Measurements from ENCODE around the gene RIPOR1.

Gene RIPOR1

DNA sequence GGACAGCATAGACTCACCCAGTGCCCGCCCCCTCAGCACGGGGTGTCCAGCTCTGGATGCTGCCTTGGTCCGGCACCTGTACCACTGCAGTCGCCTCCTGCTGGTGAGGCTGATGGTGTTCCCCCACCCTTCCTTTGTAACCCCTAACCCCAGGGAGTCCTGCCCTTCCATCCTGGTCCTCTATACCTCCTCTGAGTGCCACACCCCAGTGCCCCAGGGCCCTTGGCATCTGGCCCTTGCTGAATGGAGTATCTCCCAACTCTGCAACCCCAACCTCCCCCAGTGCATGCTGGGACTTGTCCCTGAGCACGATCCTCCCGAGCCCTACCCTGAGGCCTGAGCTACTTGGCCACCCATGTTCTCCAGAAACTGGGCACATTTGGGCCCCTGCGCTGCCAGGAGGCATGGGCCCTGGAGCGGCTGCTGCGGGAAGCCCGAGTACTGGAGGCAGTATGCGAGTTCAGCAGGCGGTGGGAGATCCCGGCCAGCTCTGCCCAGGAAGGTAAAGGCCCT lies 15.8 kb downstream of the RIPOR1 start:
- H3K9me3 ChIP-seq (ENCODE audit: severe bottlenecking) = no peaks in the 10 kb centered on the region
- no peaks in the 10 kb centered on the region for H3K27me3 ChIP-seq (ENCODE audit: insufficient read depth, low read depth, severe bottlenecking)
- TF ChIP-seq, protein P1, sequence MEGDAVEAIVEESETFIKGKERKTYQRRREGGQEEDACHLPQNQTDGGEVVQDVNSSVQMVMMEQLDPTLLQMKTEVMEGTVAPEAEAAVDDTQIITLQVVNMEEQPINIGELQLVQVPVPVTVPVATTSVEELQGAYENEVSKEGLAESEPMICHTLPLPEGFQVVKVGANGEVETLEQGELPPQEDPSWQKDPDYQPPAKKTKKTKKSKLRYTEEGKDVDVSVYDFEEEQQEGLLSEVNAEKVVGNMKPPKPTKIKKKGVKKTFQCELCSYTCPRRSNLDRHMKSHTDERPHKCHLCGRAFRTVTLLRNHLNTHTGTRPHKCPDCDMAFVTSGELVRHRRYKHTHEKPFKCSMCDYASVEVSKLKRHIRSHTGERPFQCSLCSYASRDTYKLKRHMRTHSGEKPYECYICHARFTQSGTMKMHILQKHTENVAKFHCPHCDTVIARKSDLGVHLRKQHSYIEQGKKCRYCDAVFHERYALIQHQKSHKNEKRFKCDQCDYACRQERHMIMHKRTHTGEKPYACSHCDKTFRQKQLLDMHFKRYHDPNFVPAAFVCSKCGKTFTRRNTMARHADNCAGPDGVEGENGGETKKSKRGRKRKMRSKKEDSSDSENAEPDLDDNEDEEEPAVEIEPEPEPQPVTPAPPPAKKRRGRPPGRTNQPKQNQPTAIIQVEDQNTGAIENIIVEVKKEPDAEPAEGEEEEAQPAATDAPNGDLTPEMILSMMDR (IDR thresholded peaks at IDR 0.05; ENCODE audit: low read depth, low read length) = peak; percentile 39
- no peak for DNase-seq
- H3K27ac ChIP-seq = no peak overlapping the region; the same call in 1 of the 2 replicates
- H3K4me3 ChIP-seq (ENCODE audit: low read depth, low read length) = no peak overlapping the region
- peaks cover 89% of the 10 kb centered on the region for H3K36me3 ChIP-seq

DNA sequence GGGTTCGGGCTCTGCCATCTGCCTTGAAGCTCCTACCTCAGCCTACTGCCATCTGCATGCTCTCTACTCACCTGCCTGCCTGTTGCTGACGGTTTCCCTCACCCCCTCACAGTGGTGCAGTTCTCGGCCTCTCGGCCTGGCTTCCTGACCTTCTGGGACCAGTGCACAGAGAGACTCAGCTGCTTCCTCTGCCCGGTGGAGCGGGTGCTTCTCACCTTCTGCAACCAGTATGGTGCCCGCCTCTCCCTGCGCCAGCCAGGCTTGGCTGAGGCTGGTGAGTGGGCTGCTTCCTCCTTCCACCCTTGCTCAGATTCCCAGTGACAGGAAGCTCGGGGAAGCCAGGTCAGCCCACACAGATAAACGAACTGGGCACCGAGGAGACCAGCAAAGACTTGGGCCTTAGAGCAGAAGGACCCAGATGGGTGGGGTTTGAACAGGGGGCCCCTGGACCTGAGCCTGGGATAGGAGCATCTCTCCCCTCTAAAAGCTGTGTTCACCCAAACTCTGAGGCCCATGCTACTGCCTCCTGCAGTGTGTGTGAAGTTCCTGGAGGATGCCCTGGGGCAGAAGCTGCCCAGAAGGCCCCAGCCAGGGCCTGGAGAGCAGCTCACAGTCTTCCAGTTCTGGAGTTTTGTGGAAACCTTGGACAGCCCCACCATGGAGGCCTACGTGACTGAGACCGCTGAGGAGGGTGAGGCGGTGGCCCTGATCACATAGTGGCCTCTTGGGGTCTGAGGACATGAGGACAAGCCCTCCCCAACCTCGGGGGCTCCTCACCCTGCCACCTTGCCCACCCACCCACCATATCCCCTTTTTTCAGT lies 16.4 kb downstream of the RIPOR1 start:
- Histone ChIP-seq H3K4me3 (ENCODE audit: low read depth, low read length) (no peak overlapping the region), H3K9me3 (ENCODE audit: severe bottlenecking) (no peaks in the 10 kb centered on the region), H3K27ac (no peak overlapping the region; the same call in 1 of the 2 replicates), H3K36me3 (peaks cover 82% of the 10 kb centered on the region), H3K27me3 (ENCODE audit: insufficient read depth, low read depth, severe bottlenecking) (no peaks in the 10 kb centered on the region)
- TF ChIP-seq, protein P1 (IDR thresholded peaks at IDR 0.05; ENCODE audit: low read depth, low read length) = no peak
- no peak for DNase-seq

DNA sequence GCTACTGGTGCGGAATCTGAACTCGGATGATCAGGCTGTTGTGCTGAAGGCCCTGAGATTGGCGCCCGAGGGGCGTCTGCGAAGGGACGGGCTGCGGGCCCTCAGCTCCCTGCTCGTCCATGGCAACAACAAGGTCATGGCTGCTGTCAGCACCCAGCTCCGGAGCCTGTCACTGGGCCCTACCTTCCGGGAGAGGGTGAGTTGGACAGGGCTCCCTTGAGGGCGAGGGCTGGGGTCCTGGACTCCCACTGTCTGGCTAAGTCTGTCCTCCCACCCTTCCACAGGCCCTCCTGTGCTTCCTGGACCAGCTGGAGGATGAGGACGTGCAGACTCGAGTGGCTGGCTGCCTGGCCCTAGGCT lies 17.0 kb downstream of the RIPOR1 start:
- no peak for DNase-seq
- Histone ChIP-seq H3K36me3 (peaks cover 76% of the 10 kb centered on the region), H3K4me3 (ENCODE audit: low read depth, low read length) (no peak overlapping the region), H3K27me3 (ENCODE audit: insufficient read depth, low read depth, severe bottlenecking) (no peaks in the 10 kb centered on the region), H3K9me3 (ENCODE audit: severe bottlenecking) (no peaks in the 10 kb centered on the region), H3K27ac (no peak overlapping the region)
- TF ChIP-seq, protein P1 (IDR thresholded peaks at IDR 0.05; ENCODE audit: low read depth, low read length) = no peak

DNA sequence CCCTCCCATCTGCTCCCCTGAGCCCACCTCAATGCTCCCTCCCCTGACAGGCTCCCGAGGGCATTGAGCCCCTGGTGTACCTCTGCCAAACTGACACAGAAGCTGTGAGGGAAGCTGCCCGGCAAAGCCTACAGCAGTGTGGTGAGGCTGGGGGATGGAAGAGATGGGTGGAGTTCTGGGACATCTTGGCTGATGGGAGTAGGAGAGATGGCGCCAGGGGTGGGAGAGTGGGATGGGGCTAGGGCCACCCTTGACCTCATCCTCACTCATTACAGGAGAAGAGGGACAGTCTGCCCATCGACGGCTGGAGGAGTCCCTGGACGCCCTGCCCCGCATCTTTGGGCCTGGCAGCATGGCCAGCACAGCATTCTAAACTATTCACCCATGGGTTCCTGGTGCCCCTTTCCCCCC lies 17.5 kb downstream of the RIPOR1 start:
- Histone ChIP-seq H3K36me3 (peaks cover 72% of the 10 kb centered on the region), H3K27me3 (ENCODE audit: insufficient read depth, low read depth, severe bottlenecking) (no peaks in the 10 kb centered on the region), H3K9me3 (ENCODE audit: severe bottlenecking) (no peaks in the 10 kb centered on the region), H3K4me3 (ENCODE audit: low read depth, low read length) (no peak overlapping the region), H3K27ac (no peak overlapping the region)
- TF ChIP-seq, protein P1 (IDR thresholded peaks at IDR 0.05; ENCODE audit: low read depth, low read length) = no peak
- no peak for DNase-seq

DNA sequence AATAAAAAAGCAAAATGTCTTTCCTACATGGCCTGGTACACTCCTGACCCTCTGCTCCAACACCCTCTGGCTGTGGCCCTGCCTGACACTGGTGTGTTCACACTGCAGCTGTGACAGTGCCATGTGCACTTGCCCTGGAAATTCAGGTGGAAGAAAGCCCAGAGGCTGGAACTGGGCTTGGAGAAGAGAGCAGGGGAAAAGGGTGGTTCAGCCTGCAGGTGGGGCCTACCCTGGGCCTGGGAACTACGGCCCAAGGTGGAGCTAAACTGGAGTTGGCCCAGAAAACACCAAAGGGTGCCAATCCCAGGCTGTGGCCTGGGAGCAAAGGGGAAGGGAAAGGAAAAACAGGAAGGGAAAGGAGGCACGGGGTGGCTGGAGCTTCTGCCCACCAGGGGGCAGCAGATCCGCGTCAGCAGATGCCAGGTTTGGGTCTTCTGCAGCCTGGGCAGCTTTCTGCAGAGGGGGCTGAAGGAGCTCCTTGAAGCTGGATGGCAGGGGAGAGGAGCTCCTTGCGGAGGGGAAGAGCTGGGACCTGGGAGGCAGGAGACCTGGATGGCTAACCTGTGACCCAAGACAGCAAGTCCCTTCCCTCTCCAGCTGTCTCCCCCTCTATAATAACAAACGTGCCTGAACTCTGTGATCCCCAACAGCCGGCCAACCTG lies 18.3 kb downstream of the RIPOR1 start:
- Histone ChIP-seq H3K9me3 (ENCODE audit: severe bottlenecking) (no peaks in the 10 kb centered on the region), H3K4me3 (ENCODE audit: low read depth, low read length) (no peak overlapping the region), H3K27ac (no peak overlapping the region), H3K36me3 (peaks cover 64% of the 10 kb centered on the region), H3K27me3 (ENCODE audit: insufficient read depth, low read depth, severe bottlenecking) (no peaks in the 10 kb centered on the region)
- TF ChIP-seq, protein P1 (IDR thresholded peaks at IDR 0.05; ENCODE audit: low read depth, low read length) = peak; percentile 98
- peak; percentile 78 for DNase-seq
